LNCaP clone FGC (cell line): ENCODE data around the gene CRADD.
"Not testable (repeated sequence)": the region's sequence is repeated elsewhere in the genome, so short reads cannot be mapped to it uniquely, and the experiment has no call there.

ENCODE experiments used
- DNase-seq: peaks from one replicate; pipeline ENCODE4 v3.0.0-alpha.2; 2011; ENCODE audit warnings: low read depth
- H3K4me3 ChIP-seq: 2 replicates; pipeline ENCODE4 v1.5.1; 2011; ENCODE audit warnings: mild to moderate bottlenecking, low read depth, low read length, control low read depth
- TF ChIP-seq, protein P1 (sequence below): IDR thresholded peaks from 2 replicates; pipeline ENCODE4 v1.5.1; 2012; ENCODE audit warnings: mild to moderate bottlenecking; ENCODE audit not compliant: control insufficient read depth, insufficient read depth; ENCODE audit errors: extremely low read depth

Gene CRADD

DNA sequence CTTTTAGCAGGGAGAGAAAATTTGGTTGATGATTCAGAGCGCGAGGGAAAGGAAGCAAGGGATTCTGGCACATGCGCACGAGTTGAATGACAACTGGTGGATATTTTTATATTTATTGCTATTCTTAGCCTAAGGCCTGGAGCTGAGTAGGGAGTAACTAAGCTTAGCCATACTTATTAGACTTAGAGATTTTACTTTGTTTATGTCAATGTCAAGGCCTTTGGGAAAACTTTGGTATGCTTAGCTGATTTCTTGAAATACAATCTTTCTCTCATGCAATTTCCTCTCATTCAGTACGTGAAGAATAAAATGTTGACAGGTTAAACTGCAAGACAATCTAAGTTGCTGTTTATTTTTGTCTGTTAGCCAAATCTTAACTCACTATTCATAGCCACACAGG lies 101.1 kb downstream of the CRADD start:
- TF ChIP-seq, protein P1, sequence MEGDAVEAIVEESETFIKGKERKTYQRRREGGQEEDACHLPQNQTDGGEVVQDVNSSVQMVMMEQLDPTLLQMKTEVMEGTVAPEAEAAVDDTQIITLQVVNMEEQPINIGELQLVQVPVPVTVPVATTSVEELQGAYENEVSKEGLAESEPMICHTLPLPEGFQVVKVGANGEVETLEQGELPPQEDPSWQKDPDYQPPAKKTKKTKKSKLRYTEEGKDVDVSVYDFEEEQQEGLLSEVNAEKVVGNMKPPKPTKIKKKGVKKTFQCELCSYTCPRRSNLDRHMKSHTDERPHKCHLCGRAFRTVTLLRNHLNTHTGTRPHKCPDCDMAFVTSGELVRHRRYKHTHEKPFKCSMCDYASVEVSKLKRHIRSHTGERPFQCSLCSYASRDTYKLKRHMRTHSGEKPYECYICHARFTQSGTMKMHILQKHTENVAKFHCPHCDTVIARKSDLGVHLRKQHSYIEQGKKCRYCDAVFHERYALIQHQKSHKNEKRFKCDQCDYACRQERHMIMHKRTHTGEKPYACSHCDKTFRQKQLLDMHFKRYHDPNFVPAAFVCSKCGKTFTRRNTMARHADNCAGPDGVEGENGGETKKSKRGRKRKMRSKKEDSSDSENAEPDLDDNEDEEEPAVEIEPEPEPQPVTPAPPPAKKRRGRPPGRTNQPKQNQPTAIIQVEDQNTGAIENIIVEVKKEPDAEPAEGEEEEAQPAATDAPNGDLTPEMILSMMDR: no peak
- DNase-seq: no peak
- H3K4me3 ChIP-seq: no peak overlapping the region

DNA sequence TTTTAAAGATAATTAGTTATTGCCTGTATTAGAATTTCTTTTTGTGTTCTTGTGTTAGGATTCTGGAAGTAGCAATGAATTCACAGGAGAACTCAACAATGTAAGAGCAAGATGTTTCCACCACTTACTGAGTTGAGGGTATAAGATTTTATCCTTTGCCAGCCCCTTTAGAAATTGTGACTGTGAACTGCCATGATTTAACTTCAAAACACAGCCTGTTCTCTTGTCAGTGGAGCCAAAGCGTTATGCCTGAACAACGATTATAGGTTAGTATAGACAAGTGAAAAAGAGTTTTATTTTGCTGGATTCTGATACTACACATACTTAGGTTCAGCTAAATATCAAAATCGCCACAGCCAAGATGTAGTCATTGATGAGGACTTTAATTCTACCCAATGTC lies 101.6 kb downstream of the CRADD start:
- no peak overlapping the region for H3K4me3 ChIP-seq
- no peak for DNase-seq
- TF ChIP-seq, protein P1: no peak

DNA sequence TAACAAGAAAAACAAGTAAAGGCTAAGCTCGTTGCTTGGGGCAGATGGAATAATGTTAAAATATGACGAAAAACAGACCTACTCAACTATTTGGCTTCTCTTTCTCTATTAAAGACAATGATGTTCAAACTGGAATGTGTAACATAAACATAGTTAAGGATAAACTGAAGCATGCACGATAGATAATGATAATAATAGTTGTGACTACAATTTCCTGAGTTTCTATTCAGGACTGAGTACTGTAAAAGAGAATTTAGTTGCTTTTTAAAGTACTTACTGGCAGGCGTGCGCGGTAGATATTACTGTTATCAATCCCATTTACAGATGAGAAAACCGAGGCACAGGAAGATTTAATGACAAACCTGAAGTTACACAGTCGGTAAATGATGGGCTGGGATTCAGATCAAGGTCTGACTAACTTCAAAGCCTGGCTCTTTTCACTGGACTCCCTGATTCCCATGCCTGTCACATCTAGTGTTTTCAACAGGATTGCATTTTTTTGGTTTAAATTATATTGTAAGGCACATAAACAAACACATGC lies 103.0 kb downstream of the CRADD start:
- TF ChIP-seq, protein P1: no peak
- H3K4me3 ChIP-seq: no peak overlapping the region
- DNase-seq: no peak

DNA sequence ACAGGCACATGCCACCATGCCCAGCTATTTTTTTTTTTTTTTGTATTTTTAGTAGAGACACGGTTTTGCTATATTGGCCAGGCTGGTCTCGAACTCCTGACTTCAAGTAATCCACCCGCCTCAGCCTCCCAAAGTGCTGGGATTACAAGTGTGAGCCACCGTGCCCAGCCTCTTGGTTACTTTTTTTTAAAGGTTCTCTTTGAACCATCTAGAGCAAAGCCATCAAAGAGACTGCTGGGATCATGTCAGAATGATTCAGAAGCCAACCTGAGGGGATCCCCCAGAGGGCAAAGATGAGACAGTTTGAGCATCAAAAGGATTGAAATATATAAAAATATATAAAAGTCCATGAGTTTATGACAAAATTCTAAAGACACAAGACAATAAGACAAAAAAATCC lies 103.7 kb downstream of the CRADD start:
- DNase-seq, H3K4me3 ChIP-seq: not testable (repeated sequence)

DNA sequence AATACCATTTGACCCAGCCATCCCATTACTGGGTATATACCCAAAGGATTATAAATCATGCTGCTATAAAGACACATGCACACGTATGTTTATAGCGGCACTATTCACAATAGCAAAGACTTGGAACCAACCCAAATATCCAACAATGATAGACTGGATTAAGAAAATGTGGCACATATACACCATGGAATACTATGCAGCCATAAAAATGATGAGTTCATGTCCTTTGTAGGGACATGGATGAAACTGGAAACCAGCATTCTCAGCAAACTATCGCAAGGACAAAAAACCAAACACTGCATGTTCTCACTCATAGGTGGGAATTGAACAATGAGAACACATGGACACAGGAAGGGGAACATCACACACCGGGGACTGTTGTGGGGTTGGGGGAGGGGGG lies 104.8 kb downstream of the CRADD start:
- DNase-seq, H3K4me3 ChIP-seq: not testable (repeated sequence)

DNA sequence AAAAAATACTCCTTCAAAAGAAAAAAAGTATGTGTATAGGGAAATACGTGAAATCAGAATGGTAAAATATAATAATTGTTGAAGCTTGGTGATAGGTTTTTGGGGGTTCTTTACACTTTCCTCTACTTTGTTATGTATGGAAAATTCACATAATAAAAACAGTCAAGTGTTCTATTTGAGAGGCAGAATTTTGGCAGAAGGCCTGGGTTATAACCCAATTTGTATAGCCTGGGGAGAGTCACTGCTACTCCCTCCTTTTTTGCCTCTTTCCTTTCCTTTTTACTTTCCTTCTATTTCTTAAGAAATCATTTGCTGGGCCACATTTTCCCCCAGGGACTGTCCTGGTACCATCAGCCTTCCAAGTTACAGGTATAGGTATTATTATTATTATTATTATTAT lies 105.7 kb downstream of the CRADD start:
- TF ChIP-seq, protein P1: no peak

DNA sequence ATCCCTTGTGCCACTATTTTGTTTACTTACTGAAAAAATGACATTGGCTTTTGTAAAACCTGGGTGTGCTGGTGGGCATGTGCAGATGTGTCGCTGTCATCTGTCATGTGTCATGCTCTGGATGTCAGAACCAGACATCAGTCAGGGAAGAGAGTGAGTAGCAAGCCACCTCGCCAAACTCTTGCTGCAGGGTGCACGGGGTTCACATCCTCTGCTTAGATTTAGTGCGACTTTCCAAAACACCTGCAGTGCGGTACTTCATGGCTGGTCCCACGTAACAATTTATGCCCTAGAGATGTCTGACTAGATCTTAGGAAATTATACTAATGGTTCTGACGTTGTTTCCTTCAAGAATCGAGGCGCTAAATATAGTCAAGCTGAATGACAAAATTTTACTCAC lies 106.7 kb downstream of the CRADD start:
- TF ChIP-seq, protein P1: no peak
- no peak for DNase-seq
- H3K4me3 ChIP-seq: no peak overlapping the region

More for the DNA sequence above, 105.7 kb downstream of the CRADD start:
- DNase-seq: no peak
- H3K4me3 ChIP-seq: no peak overlapping the region

DNA sequence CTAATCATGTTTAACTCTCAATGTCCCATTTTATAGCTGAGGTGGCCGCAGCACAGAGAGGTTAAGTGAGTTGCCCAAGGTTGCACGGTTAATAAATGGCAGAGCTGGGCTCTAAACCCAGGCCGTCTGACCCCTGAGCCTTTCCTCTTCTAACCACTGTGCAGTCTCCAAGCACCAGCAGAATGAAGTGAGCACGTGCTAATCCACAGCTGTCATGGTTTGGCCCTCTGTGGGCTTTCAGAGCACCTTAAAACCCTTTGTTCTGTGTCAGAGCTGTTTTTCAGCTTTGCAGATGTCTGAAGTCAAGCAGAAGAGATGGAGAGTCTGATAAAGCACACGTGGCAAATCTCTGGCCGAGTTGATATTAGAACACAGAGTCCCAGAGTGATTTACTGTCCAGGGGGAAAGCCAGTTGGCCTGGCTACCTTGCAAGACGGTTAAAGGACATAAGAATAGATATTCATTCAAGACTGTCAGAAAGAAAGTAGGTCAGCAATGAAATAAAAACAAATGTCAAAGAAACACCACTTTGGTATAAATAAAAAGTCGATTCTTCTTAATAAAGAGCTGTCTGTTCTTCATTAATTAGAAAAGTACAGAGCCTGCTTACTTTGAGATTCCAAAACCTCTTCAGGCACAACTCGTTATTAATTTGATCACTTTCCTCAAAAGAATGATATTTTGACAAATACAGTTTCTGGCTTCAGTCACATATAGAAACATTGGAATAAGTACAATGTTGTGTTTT lies 107.3 kb downstream of the CRADD start:
- DNase-seq: peak; percentile 89
- no peak overlapping the region for H3K4me3 ChIP-seq
- TF ChIP-seq, protein P1: no peak
